H1 (cell line): ENCODE measurements around the gene SECISBP2. TPM values are rescaled to one million over a fixed set of nuclear protein-coding genes. Genes with fewer than 3 reads are reported as not detected.

Experiments used
- GTF2F1 ChIP-seq: IDR thresholded peaks from 2 replicates; pipeline ENCODE4 v1.6.1; 2012; ENCODE audit warnings: low read depth, low read length, improper control_type of control experiment, borderline replicate concordance
- MAX ChIP-seq: IDR thresholded peaks from 2 replicates; pipeline ENCODE4 v1.6.1; 2012; ENCODE audit warnings: inconsistent platforms
- RXRA ChIP-seq: IDR thresholded peaks from 2 replicates; pipeline ENCODE4 v1.6.1; 2011; ENCODE audit warnings: low read depth, mild to moderate bottlenecking, low read length, moderate library complexity; ENCODE audit not compliant: insufficient read depth
- TAF7 ChIP-seq: optimal IDR thresholded peaks from 2 replicates; pipeline ENCODE3; 2011; ENCODE audit warnings: low read depth, mild to moderate bottlenecking, inconsistent platforms, low read length, moderate library complexity, borderline replicate concordance
- ZNF274 ChIP-seq: IDR thresholded peaks from 2 replicates; pipeline ENCODE4 v1.7.0; 2012; ENCODE audit warnings: low read length, borderline replicate concordance; ENCODE audit errors: extremely low read depth
- polyA plus RNA-seq, 7 experiments: library from polyadenylated mRNA; depleted of rRNA in 3 of 7; stranded (reverse) in 5 of 7; unstranded in 2 of 7; fragments of >200 nt in 5 of 7; fragments of 200-250 nt in 2 of 7; gene quantifications; 1 replicate in 5 of 7; 2 replicates in 1 of 7; 4 replicates in 1 of 7; pipeline versions ENCODE4 v1.2.1 to v1.2.3, GENCODE V29; 2011 to 2013; ENCODE audit warnings: missing spikeins in 2 of 7, mixed read lengths in 2 of 7
- total RNA-seq: library from RNA; stranded (reverse); fragmentation: NEBNext Ultra II Directional; extraction: Animal tissue kit (Norgen Biotek cat#: 25700); gene quantifications from 2 replicates; pipeline ENCODE4 v1.2.1, GENCODE V29; 2021

Gene SECISBP2
- total and polyA plus RNA-seq, 2 of the 8 experiments (the other 6 are each of a cell fraction or from before 2014, with no cell fraction given): 39.0 to 61.7 TPM

GRCh38 chr9:89386206-89386605, 67.9 kb downstream of the SECISBP2 start (continued):
- TF ChIP-seq TAF7: no peak
- TF ChIP-seq RXRA: no peak
- no peak for TF ChIP-seq ZNF274
- TF ChIP-seq MAX: no peak
- no peak for TF ChIP-seq GTF2F1
- TF ChIP-seq, all 59 proteins: peak for 0
